WTC11 (cell line): ENCODE results near the gene EXD3. TPM values are rescaled to one million over a fixed set of nuclear protein-coding genes. Genes with fewer than 3 reads are reported as not detected.

ENCODE experiments used
- ATAC-seq: fragments of 200-7000 bp; cut with Tn5 transposase; 2 replicates; pipeline ENCODE4 v1.10.0; 2021; ENCODE audit warnings: mild to moderate bottlenecking, moderate library complexity
- CTCF ChIA-PET: fragments of 300-600 bp; sonication (Branson Sonifier 250); formaldehyde crosslinking; loops from one replicate; lab custom pipeline; 2021; ENCODE audit warnings: antibody characterized with exemption; lab: Charles Lee
- POLR2A ChIA-PET: fragments of 350-600 bp; sonication (Branson Sonifier 250); formaldehyde crosslinking; loops from one replicate; lab custom pipeline; 2021; ENCODE audit warnings: antibody characterized with exemption; lab: Charles Lee
- DNase-seq: peaks from one replicate; pipeline ENCODE4 v3.0.0; 2021; ENCODE audit warnings: low spot score
- H3K27ac Mint-ChIP-seq: 2 replicates; pipeline ENCODE4 v1.8.0; 2021; ENCODE audit warnings: mixed read lengths
- H3K27me3 Mint-ChIP-seq: 2 replicates; pipeline ENCODE4 v1.8.0; 2021; ENCODE audit warnings: low read depth, mild to moderate bottlenecking, moderate library complexity, mixed read lengths
- H3K36me3 Mint-ChIP-seq: 2 replicates; pipeline ENCODE4 v1.8.0; 2021; ENCODE audit warnings: mixed read lengths
- H3K4me1 Mint-ChIP-seq: 2 replicates; pipeline ENCODE4 v1.8.0; 2022; ENCODE audit warnings: mixed read lengths
- H3K4me3 Mint-ChIP-seq: 2 replicates; pipeline ENCODE4 v1.8.0; 2021; ENCODE audit warnings: mild to moderate bottlenecking, moderate library complexity, mixed read lengths
- H3K9me3 Mint-ChIP-seq: 2 replicates; pipeline ENCODE4 v1.8.0; 2021; ENCODE audit warnings: mixed read lengths
- AR ChIP-seq: fragments of 250-450 bp; sonication (Bioruptor Pico); IDR thresholded peaks from 2 replicates; pipeline ENCODE4 v1.9.0; 2021; ENCODE audit warnings: mild to moderate bottlenecking
- ARID4B ChIP-seq: sonication (generic); formaldehyde crosslinking; IDR thresholded peaks from 2 replicates; pipeline ENCODE4 v1.8.0; 2023; ENCODE audit warnings: missing genetic modification reagents, mild to moderate bottlenecking, borderline replicate concordance
- ATF6 ChIP-seq: sonication (generic); formaldehyde crosslinking; IDR thresholded peaks from 2 replicates; pipeline ENCODE4 v1.8.1; 2023; ENCODE audit warnings: mild to moderate bottlenecking, missing genetic modification reagents
- E2F1 ChIP-seq: sonication (generic); formaldehyde crosslinking; IDR thresholded peaks from 2 replicates; pipeline ENCODE4 v1.8.0; 2022; ENCODE audit warnings: mild to moderate bottlenecking, missing genetic modification reagents
- ERG ChIP-seq: fragments of 250-450 bp; sonication (Bioruptor Pico); IDR thresholded peaks from 2 replicates; pipeline ENCODE4 v1.8.0; 2021; ENCODE audit warnings: mild to moderate bottlenecking
- GABPB1 ChIP-seq: sonication (generic); formaldehyde crosslinking; IDR thresholded peaks from 2 replicates; pipeline ENCODE4 v1.8.1; 2023; ENCODE audit warnings: mild to moderate bottlenecking, missing genetic modification reagents
- HMGA2 ChIP-seq: fragments of 250-450 bp; sonication (Bioruptor Pico); IDR thresholded peaks from 2 replicates; pipeline ENCODE4 v1.4.0; 2021; ENCODE audit warnings: mild to moderate bottlenecking, moderate library complexity
- TP53 ChIP-seq: sonication (generic); formaldehyde crosslinking; IDR thresholded peaks from 2 replicates; pipeline ENCODE4 v1.8.1; 2023; ENCODE audit warnings: mild to moderate bottlenecking, missing genetic modification reagents
- ZNF396 ChIP-seq: fragments of 250-450 bp; sonication (Bioruptor Pico); IDR thresholded peaks from 2 replicates; pipeline ENCODE4 v1.8.0; 2021; ENCODE audit warnings: mild to moderate bottlenecking, moderate library complexity, borderline replicate concordance
- ZNF416 ChIP-seq: fragments of 250-450 bp; sonication (Bioruptor Pico); IDR thresholded peaks from 2 replicates; pipeline ENCODE4 v1.9.0; 2021; ENCODE audit warnings: mild to moderate bottlenecking, inconsistent platforms
- ZNF425 ChIP-seq: fragments of 250-450 bp; sonication (Bioruptor Pico); conservative IDR thresholded peaks from 2 replicates; pipeline ENCODE4 v1.9.0; 2021; ENCODE audit warnings: mild to moderate bottlenecking
- total RNA-seq: library from RNA; stranded (reverse); gene quantifications from 3 replicates; pipeline ENCODE4 v1.2.3, GENCODE V29; 2021

EXD3 gene
- total RNA-seq, 1 experiment from 2014 or later, result 21.2 TPM

GRCh38 chr9:137460363-137461315 is 37.7 kb upstream of the EXD3 start (continued):
- TF ChIP-seq ARID4B (CRISPR knock-in tag), result no peak
- no peak for TF ChIP-seq ERG (CRISPR knock-in tag)

- H3K36me3 Mint-ChIP-seq, result peaks cover 3% of the 10 kb centered on the region; the same call in 1 of the 2 replicates
- ChIA-PET POLR2A (no interaction called here), CTCF (interaction anchor here (0.5 to 1.0 kb wide), 9 partner anchors 14 to 431 kb away, joined by 3 to 18 read pairs (median 5); partner anchors contain the start of genes ENTPD8, EXD3 and NOXA1)
- peaks cover 1% of the 10 kb centered on the region for H3K4me1 Mint-ChIP-seq
- no peaks in the 10 kb centered on the region for H3K9me3 Mint-ChIP-seq
- DNase-seq (no peak), ATAC-seq (no peak)
- no peak overlapping the region for H3K27ac Mint-ChIP-seq
- peak overlapping the region; percentile 14 for H3K4me3 Mint-ChIP-seq
- H3K27me3 Mint-ChIP-seq, result no peaks in the 10 kb centered on the region
- TF ChIP-seq TP53 (CRISPR knock-in tag) (no peak), ZNF425 (CRISPR knock-in tag) (no peak), HMGA2 (no peak), AR (CRISPR knock-in tag) (no peak), GABPB1 (CRISPR knock-in tag) (no peak), E2F1 (CRISPR knock-in tag) (no peak), ZNF416 (CRISPR knock-in tag) (no peak), ATF6 (CRISPR knock-in tag) (no peak), ARID4B (CRISPR knock-in tag) (no peak), ZNF396 (CRISPR knock-in tag) (no peak)
Observed at GRCh38 chr9:137459601-137460362, 36.8 kb upstream of the EXD3 start.
